ENCODE data around the gene GRIN1.

Gene GRIN1

DNA sequence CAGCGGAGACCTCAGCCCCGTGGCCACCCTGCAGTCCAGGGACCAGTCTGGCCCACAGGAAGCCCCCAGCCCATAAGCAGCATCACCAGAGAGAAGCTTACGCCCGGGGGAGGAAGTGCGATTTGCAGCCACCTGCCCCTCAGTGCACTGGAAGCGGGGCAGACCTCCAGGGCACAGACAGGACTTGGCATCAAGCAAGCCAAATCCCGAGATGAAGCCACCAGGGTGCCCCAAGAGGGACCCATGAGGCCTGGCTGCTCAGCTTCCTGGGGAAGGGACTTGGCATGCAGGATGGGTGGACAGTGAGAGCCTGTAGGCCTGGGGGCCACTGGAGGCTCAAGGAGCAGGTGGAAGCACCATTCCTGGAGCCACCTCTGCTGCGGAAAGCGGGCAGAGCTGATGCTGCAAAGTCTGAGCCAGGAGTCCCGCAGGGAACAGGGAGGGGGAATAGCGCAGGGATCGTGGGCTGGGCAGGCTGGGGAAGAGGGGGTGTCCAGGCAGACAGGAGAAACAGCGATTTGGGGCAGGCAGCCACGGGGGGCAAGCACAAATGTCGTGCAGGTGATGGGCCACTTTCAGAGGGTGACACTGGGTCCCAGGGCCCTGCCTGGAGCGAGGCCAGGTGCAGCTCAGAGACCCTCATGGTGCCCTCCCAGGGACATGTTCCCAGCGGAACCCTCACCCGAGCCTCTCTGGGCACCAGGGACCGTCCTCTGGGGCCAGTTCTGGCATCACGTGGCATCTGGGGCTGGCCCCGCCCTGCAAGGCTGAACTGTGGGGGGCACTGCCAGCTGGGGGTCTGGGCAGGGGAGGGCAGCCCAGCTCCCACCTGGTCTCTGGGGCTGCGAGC is 27.7 kb downstream of the GRIN1 start:
- no peak for DNase-seq

DNA sequence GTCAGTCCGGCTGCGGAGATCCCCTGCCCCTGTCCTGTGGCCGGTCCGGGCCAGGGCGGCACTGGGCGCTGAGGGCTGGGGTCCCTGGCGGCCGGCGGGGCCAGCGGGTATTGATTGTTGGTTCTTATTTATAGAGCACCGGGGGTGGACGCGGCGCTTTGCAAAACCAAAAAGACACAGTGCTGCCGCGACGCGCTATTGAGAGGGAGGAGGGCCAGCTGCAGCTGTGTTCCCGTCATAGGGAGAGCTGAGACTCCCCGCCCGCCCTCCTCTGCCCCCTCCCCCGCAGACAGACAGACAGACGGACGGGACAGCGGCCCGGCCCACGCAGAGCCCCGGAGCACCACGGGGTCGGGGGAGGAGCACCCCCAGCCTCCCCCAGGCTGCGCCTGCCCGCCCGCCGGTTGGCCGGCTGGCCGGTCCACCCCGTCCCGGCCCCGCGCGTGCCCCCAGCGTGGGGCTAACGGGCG is 28.4 kb downstream of the GRIN1 start:
- DNase-seq = no peak

- no peak for DNase-seq
These were observed 29.0 kb downstream of the GRIN1 start for GRCh38 chr9:137167747-137168572.

- DNase-seq = no peak
These were observed 29.6 kb downstream of the GRIN1 start for GRCh38 chr9:137168573-137168903.

GRCh38 chr9:137168904-137169856 is 30.2 kb downstream of the GRIN1 start:
- DNase-seq = no peak

DNA sequence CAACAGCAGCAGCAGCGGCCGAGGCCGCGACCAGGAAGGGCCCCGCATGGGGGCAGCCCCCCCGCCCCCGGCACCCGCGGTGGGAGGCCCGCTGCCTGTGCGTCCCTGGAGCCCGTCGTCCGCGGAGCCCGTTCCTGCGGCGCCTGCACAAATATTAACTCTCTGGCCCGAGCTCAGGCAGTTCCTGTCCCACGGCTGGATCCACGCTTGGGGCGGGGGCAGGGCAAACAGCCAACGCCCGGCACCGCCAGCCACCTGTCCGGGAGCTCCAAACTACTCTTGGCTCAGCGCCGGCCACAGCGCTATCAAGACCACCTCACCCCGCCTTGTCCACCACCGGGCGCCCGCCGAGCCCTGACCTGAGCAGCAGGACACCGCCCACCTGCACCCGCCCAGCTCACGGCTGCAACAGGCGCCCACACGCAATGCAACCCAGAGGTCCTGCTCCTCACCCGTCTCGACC is 31.0 kb downstream of the GRIN1 start, which contains the start of gene LRRC26:
TSS of gene LRRC26 (minus strand) at position 156 of the 463 bp plus-strand sequence. CDS start at position 48, 108 bp downstream.
- no peak for DNase-seq

GRCh38 chr9:137170486-137171148 is 31.7 kb downstream of the GRIN1 start:
- DNase-seq = no peak

DNA sequence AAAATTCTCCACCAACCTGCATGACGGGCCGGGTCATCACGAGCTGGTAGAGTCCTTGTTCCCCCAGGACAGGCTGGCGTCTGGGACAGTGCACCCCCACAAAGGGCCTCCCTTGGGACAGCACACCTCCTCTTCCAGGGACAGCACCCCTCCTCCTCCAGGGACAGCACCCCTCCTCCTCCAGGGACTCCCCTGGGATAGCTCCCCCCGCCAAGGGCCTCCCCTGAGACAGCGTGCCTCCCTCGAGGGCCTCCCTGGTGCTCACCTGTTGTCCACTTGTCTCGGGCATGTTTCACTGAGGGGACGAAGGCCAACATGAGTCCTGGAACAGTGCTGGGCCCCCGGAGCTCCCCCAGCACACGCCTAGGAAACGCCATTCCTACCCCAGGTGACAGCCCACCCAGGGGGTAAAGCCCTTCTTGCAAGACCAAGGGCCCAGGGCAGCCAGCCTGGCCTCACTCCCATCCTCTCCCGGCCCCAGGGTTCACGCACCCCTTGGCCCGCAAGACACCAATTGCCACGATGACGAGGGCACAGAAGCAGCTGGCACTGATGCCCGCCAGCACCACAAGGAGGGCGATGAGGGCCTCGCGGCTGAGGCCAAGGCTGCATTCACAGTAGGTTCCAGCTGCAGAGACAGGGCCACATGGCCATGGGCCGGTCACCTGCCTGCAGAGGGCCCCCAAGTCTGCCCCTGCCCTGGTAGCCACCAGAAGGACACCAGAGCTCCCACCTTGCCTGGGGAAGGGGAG is 32.4 kb downstream of the GRIN1 start:
- no peak for DNase-seq

DNA sequence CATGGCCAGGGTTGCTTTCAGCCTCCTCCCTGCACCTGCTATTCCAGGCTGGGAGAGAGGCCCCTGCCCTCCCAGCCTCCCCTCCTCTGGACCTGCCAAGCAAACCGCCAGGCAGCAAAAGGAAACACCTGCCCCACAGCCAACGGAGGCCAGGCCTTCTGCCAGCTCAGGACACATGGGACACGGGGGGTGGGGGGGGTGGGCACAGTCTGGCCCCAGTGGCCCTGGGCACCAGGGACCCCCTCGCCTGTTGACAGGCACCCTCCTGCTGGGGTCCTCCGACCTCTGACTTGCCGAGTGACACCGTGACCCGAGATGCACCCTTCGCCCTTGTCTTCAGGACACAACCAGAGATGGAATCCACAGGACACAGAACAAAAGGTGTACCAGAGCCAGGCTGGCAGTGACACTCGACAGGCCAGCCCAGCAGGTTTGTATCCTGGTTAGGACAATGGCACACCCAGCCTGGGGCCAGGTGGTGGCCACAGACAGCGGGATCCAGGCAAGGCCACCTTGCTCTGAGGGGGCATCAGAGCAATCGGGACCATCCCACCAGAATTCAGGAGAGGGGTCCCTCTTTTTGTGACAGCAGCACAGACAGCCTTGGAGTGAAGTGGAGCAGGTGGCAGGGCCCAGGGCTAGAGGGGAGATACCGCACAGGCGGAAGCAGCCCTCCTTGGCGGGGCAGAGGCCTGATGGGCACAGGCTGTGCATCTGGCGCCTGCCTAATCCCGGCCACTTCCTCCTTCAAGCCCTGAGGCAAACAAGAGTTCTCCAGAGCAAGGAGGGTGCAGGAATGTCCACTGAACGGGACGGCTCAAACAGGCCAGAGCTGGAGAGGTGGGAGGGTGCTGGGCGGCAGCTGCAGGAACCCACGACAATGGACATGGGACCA is 34.2 kb downstream of the GRIN1 start:
- no peak for DNase-seq

DNA sequence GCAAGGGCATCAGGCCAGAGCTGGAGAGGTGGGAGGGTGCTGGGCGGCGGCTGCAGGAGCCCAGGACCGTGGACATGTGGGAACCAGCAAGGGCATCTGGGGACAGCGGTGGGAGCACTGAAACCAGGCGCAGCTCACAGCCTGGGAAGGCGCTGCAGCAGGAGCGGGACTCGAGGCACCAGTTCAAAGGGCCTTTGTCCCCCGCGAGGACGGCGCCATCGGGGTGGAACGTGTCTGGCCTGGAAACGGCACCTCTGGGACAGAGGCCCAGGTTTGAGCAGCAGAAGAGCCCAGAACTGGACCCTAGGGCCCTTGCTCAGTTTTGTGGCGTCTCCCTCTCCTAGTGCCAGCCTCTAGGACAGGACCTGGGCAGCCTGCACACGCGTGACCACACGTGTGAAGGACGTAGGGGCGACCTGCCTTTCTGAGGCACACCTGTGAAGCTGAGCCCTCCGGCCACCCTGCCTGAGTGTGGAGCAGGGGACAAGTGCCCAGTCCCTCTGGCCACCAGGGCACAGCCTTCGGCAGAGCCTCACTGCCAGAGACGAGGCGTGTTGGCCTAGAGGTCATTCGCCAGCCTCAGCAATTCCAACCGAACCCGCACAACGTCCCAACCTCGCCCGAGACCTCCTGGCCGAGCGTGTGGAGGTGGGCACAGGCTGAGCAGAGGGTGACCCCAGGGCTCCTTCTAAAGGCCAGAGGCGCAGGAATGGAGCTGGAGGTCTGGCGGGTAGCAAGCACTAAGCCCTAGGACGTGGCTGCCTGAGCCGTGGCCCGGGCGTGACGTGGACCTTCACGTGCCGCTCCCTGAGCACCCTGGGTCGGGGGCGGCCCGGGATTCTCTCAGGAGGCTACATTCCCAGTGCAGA is 35.1 kb downstream of the GRIN1 start:
- no peak for DNase-seq

DNA sequence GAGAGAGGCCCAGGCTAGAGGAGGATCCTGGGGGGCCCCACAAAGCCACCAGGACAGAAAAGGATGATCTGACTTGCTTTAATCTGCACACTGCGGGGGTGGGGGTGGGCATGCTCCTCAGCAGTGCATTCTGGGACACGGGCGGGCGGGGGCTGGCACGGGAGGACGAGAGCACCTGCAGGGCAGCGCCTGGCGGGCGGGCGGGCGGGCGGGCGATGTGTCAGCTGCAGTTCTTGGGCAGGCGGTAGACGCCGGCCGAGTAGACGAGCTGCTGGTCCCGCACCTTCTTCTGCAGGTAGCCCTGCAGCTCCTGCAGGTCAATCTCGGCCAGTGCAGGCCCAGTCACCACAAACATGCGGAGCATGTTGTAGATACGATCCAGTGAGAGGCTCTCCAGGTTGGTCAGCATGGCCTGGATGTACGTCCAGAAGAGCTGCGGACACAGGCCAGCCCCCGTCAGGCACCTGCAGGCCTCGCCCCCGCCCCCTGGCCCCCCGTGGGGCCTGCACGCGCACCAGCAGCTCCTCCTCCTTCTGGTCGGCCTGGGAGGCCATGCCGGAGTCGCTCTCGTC is 35.9 kb downstream of the GRIN1 start:
- DNase-seq = no peak

GRCh38 chr9:137175345-137175961 is 36.5 kb downstream of the GRIN1 start:
- no peak for DNase-seq

DNA sequence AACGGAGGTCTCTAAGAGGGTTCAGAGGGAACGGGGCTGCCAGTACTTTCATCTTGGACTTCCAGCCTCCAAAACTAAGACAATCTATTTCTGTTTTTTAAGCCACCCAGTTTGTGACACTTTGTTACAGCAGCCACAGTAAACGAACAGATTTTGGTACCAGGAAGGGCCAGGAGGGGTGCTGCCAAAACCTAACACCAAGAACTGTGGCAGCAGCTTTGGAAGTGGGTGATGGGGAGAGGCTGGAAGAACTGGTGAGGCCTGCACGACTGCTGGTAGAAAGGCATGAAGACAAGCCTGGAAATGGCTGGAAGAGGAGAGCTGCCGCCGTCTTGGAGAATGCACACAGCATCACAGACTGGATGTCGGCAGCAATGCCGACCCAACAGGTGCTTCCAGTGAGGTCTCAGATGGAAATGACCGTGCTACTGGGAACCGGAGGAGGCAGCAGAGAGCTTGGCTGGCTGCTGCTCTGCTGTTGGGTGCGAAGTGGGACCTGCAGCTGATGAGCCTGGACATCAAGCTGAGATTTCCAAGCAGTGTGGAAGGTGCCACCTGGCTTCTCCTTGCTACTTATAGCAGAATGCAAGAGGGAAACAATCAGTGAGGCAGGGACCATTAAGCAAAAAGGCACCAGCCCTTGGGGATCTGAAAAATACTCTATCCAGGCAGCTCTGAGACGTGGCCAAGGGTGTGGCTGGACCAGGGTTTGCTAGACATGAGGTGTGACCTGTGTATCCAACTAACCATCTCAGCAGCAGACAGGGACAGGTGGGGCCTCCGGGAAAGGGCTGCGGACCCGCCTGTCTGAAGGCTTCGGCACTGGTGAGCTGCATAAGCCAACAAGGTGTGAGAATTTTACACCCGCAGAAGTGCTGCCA is 37.6 kb downstream of the GRIN1 start:
- DNase-seq = no peak

DNA sequence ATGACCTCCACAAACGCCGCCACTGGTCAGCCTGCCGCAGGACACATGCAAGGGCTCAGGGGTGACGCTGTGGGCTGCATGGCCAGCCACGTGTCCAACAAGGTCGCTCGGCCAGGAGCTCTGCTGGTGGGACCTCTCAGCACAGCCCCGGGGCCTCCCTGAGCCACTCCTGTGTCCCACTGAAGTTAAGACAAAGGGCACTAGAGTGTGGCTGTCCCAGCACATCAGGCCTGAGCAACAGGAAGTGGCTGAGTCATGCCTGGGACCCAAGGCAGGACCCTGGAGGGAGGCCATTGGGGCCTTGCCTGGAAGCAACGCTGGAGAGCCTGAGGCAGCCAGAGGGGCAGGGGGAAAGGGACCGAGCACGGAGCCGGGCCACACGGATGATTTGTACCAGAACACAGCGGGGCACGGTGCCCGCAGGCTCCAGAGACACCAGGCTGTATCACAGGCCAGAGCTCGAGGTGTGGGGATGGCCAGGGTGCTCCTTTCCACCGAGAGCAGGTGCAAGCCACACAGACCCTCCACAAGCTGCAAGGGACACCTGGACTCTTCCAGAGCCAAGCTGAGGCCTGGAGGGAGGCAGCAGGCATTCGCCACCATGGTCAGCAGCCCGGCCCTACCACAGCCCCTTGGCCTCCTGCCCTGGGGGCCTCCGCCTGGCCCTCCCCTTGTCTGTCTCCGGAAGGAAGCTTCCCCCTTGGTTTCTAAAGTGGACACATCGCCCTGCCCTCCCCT is 39.4 kb downstream of the GRIN1 start:
- no peak for DNase-seq

DNA sequence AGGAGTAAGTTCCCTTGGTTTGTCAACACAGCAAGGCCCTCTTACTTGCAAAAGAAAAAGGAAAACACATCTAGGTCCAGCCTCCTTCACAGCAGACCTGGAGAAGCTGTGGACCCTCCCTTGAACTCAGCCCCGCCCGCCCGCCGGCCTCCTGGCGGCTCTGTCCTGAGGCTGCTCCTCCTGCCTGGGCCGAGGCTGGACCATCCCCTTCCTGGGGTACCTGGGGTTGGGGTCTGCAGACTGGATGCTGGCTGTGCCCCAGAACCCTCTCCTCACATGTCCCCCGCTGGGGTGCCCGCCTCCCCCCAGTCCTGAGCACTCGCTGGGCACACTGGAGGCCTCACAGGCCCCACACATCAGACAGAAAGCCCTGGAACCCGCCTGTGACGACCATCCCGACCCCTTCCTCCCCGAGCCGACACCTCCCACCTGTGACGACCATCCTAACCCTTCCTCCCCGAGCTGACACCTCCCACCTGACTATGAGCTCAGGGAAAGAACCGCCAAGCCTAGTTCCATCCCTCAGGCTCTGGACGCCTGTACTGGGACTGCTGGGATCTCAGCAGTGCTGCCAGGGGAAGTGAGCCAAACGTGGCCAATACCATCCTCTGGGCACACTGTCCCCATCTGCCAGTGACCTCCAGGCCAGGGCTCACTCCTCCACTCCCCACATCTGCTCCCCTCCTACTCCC is 40.1 kb downstream of the GRIN1 start:
- DNase-seq = no peak

GRCh38 chr9:137179761-137180160 is 40.8 kb downstream of the GRIN1 start:
- DNase-seq = no peak
